MM.1S (cell line): ENCODE results near the gene GPRASP2.

Source experiments
- EZH2phosphoT487 ChIP-seq: fragments of 300-600 bp; sonication (generic); IDR thresholded peaks from 2 replicates; pipeline ENCODE4 v1.6.1; 2018; ENCODE audit warnings: antibody characterized with exemption, low read length
- TF ChIP-seq, protein P1 (sequence below): fragments of 300-600 bp; sonication (generic); IDR thresholded peaks from 2 replicates; pipeline ENCODE4 v1.5.1; 2016; ENCODE audit warnings: antibody characterized with exemption, low read length, mixed read lengths

DNA sequence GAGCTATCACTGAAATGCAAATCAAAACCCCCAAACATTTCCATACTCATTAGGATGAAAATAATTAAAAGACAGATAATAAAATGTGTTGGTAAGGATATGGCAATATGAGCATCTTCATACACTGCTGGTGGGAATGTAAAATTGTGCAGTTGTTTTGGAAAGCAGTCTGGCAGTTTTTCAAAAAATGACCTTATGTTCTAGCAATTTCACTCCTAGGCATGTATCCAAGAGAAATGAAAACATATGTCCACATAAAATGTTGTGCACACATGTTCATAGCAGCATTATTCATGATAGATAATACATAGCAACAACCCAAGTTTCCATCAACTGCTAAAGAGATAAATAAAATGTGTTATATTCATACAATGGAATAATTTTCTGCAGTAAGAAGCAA, 14.8 kb upstream of the GPRASP2 start:
- TF ChIP-seq EZH2phosphoT487: no peak
- TF ChIP-seq, protein P1, sequence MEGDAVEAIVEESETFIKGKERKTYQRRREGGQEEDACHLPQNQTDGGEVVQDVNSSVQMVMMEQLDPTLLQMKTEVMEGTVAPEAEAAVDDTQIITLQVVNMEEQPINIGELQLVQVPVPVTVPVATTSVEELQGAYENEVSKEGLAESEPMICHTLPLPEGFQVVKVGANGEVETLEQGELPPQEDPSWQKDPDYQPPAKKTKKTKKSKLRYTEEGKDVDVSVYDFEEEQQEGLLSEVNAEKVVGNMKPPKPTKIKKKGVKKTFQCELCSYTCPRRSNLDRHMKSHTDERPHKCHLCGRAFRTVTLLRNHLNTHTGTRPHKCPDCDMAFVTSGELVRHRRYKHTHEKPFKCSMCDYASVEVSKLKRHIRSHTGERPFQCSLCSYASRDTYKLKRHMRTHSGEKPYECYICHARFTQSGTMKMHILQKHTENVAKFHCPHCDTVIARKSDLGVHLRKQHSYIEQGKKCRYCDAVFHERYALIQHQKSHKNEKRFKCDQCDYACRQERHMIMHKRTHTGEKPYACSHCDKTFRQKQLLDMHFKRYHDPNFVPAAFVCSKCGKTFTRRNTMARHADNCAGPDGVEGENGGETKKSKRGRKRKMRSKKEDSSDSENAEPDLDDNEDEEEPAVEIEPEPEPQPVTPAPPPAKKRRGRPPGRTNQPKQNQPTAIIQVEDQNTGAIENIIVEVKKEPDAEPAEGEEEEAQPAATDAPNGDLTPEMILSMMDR: no peak
